T-helper 17 cell (primary cell): ENCODE results near the gene ADNP2. TPM values are rescaled to one million over a fixed set of nuclear protein-coding genes. Genes with fewer than 3 reads are reported as not detected.
A peak's percentile ranks its signal among the peaks of the same experiment; 100 is the strongest.

Experiments used
- ATAC-seq: fragments of 150-1000 bp; cut with Tn5 transposase; 2 replicates; pipeline ENCODE4 v1.10.0; 2021; ENCODE audit warnings: mild to moderate bottlenecking, moderate library complexity
- DNase-seq, 3 donors: peaks; one replicate each; pipeline versions ENCODE4 v3.0.0 to v3.0.0-alpha.2; 2020 to 2021
- H3K9me3 ChIP-seq: one replicate; pipeline ENCODE4 v1.7.0; 2013; ENCODE audit warnings: low read length, mild to moderate bottlenecking; ENCODE audit not compliant: control insufficient read depth, poor library complexity, severe bottlenecking
- H3K27ac Mint-ChIP-seq: one replicate; pipeline ENCODE4 v1.8.0; 2022; ENCODE audit warnings: mild to moderate bottlenecking, moderate library complexity, mixed read lengths
- H3K27me3 Mint-ChIP-seq: one replicate; pipeline ENCODE4 v1.8.0; 2022; ENCODE audit warnings: mixed read lengths
- H3K36me3 Mint-ChIP-seq: one replicate; pipeline ENCODE4 v1.8.0; 2022; ENCODE audit warnings: low read depth, mixed read lengths
- H3K4me1 Mint-ChIP-seq: one replicate; pipeline ENCODE4 v1.8.0; 2022; ENCODE audit warnings: mild to moderate bottlenecking, mixed read lengths
- H3K4me3 Mint-ChIP-seq: one replicate; pipeline ENCODE4 v1.8.0; 2022; ENCODE audit warnings: mild to moderate bottlenecking, moderate library complexity, mixed read lengths
- total RNA-seq, 4 donors: library from RNA in 2 of 4; stranded (reverse) in 2 of 4; gene quantifications; one replicate each; pipeline ENCODE4 v1.2.3 and lab custom pipeline; 2022 to 2026

ADNP2 gene
- total RNA-seq, 2 donors from 2014 or later, result 41.5 to 50.0 TPM

GRCh38 chr18:80086281-80086680 lies 22.8 kb upstream of the ADNP2 start:
- H3K9me3 ChIP-seq, result peaks cover 4% of the 10 kb centered on the region
- Mint-ChIP-seq H3K4me3 (no peak overlapping the region), H3K27me3 (peaks cover 18% of the 10 kb centered on the region), H3K27ac (no peak overlapping the region), H3K36me3 (peaks cover 3% of the 10 kb centered on the region), H3K4me1 (no peaks in the 10 kb centered on the region)
- ATAC-seq (no peak), DNase-seq (no peak)

- H3K4me3 Mint-ChIP-seq, result no peak overlapping the region
- peaks cover 4% of the 10 kb centered on the region for H3K9me3 ChIP-seq
- H3K4me1 Mint-ChIP-seq, result no peaks in the 10 kb centered on the region
Observed at GRCh38 chr18:80088036-80088435, 21.0 kb upstream of the ADNP2 start.

GRCh38 chr18:80088823-80089222 lies 20.2 kb upstream of the ADNP2 start:
- DNase-seq, result no peak
- H3K27me3 Mint-ChIP-seq, result peaks cover 7% of the 10 kb centered on the region
- no peak overlapping the region for H3K27ac Mint-ChIP-seq
- no peaks in the 10 kb centered on the region for H3K4me1 Mint-ChIP-seq
- peaks cover 2% of the 10 kb centered on the region for H3K36me3 Mint-ChIP-seq
- no peak for ATAC-seq
- H3K9me3 ChIP-seq, result peaks cover 4% of the 10 kb centered on the region
- no peak overlapping the region for H3K4me3 Mint-ChIP-seq

More at GRCh38 chr18:80088036-80088435, 21.0 kb upstream of the ADNP2 start:
- Mint-ChIP-seq H3K27me3 (peaks cover 7% of the 10 kb centered on the region), H3K36me3 (peaks cover 2% of the 10 kb centered on the region), H3K27ac (peak overlapping the region; percentile 8)
- DNase-seq (no peak), ATAC-seq (no peak)

- no peak for DNase-seq
- Mint-ChIP-seq H3K4me3 (no peak overlapping the region), H3K4me1 (no peaks in the 10 kb centered on the region), H3K36me3 (no peaks in the 10 kb centered on the region), H3K27me3 (peaks cover 7% of the 10 kb centered on the region), H3K27ac (no peak overlapping the region)
- ATAC-seq, result no peak
- H3K9me3 ChIP-seq, result no peaks in the 10 kb centered on the region
Observed at GRCh38 chr18:80095414-80095813, 13.6 kb upstream of the ADNP2 start.

GRCh38 chr18:80096032-80096565 lies 13.0 kb upstream of the ADNP2 start:
- DNase-seq, result no peak

GRCh38 chr18:80097201-80097600 lies 11.9 kb upstream of the ADNP2 start:
- no peaks in the 10 kb centered on the region for H3K9me3 ChIP-seq
- DNase-seq, result no peak
- Mint-ChIP-seq H3K27ac (no peak overlapping the region), H3K36me3 (no peaks in the 10 kb centered on the region), H3K4me3 (no peak overlapping the region), H3K4me1 (no peaks in the 10 kb centered on the region), H3K27me3 (no peaks in the 10 kb centered on the region)
- no peak for ATAC-seq

More at GRCh38 chr18:80096032-80096565, 13.0 kb upstream of the ADNP2 start:
- no peak overlapping the region for H3K4me3 Mint-ChIP-seq
- no peaks in the 10 kb centered on the region for H3K36me3 Mint-ChIP-seq
- H3K27ac Mint-ChIP-seq, result no peak overlapping the region
- ATAC-seq, result no peak
- H3K9me3 ChIP-seq, result no peaks in the 10 kb centered on the region
- H3K27me3 Mint-ChIP-seq, result peaks cover 7% of the 10 kb centered on the region
- no peaks in the 10 kb centered on the region for H3K4me1 Mint-ChIP-seq

GRCh38 chr18:80103231-80103630 lies 5.8 kb upstream of the ADNP2 start:
- Mint-ChIP-seq H3K4me1 (peaks cover 17% of the 10 kb centered on the region), H3K36me3 (peaks cover 2% of the 10 kb centered on the region), H3K27ac (no peak overlapping the region), H3K4me3 (no peak overlapping the region), H3K27me3 (no peaks in the 10 kb centered on the region)
- DNase-seq (no peak), ATAC-seq (no peak)
- no peaks in the 10 kb centered on the region for H3K9me3 ChIP-seq

GRCh38 chr18:80104364-80104779 lies 4.7 kb upstream of the ADNP2 start:
- H3K27me3 Mint-ChIP-seq, result no peaks in the 10 kb centered on the region
- peaks cover 19% of the 10 kb centered on the region for H3K4me1 Mint-ChIP-seq
- H3K4me3 Mint-ChIP-seq, result no peak overlapping the region
- no peaks in the 10 kb centered on the region for H3K9me3 ChIP-seq
- H3K27ac Mint-ChIP-seq, result no peak overlapping the region
- ATAC-seq (no peak), DNase-seq (no peak)
- H3K36me3 Mint-ChIP-seq, result peaks cover 2% of the 10 kb centered on the region

GRCh38 chr18:80105369-80106167 lies 3.5 kb upstream of the ADNP2 start:
- no peaks in the 10 kb centered on the region for H3K9me3 ChIP-seq
- Mint-ChIP-seq H3K27me3 (no peaks in the 10 kb centered on the region), H3K4me1 (peaks cover 26% of the 10 kb centered on the region), H3K36me3 (peaks cover 2% of the 10 kb centered on the region), H3K27ac (peak overlapping the region; percentile 56), H3K4me3 (no peak overlapping the region)
- DNase-seq (no peak), ATAC-seq (no peak)

- DNase-seq (no peak), ATAC-seq (no peak)
- H3K27ac Mint-ChIP-seq, result peak overlapping the region; percentile 56
- H3K9me3 ChIP-seq, result no peaks in the 10 kb centered on the region
- peak overlapping the region; percentile 13 for H3K4me3 Mint-ChIP-seq
- H3K27me3 Mint-ChIP-seq, result no peaks in the 10 kb centered on the region
- peaks cover 2% of the 10 kb centered on the region for H3K36me3 Mint-ChIP-seq
- peaks cover 31% of the 10 kb centered on the region for H3K4me1 Mint-ChIP-seq
Observed at GRCh38 chr18:80106482-80107051, 2.5 kb upstream of the ADNP2 start.

- H3K27me3 Mint-ChIP-seq, result no peaks in the 10 kb centered on the region
- H3K27ac Mint-ChIP-seq, result peak overlapping the region; percentile 56
- H3K36me3 Mint-ChIP-seq, result peaks cover under 1% of the 10 kb centered on the region
- H3K4me1 Mint-ChIP-seq, result peaks cover 31% of the 10 kb centered on the region
- no peak overlapping the region for H3K4me3 Mint-ChIP-seq
- DNase-seq (no peak), ATAC-seq (no peak)
- H3K9me3 ChIP-seq, result no peaks in the 10 kb centered on the region
Observed at GRCh38 chr18:80107426-80107825, 1.6 kb upstream of the ADNP2 start.

- DNase-seq, result peak in 2 of 3 donors; percentile 16 to 18
- peak overlapping the region; percentile 94 for H3K27ac Mint-ChIP-seq
- H3K9me3 ChIP-seq, result no peaks in the 10 kb centered on the region
- H3K36me3 Mint-ChIP-seq, result no peaks in the 10 kb centered on the region
- ATAC-seq, result no peak
- peak overlapping the region; percentile 92 for H3K4me3 Mint-ChIP-seq
- H3K27me3 Mint-ChIP-seq, result no peaks in the 10 kb centered on the region
- H3K4me1 Mint-ChIP-seq, result peaks cover 33% of the 10 kb centered on the region
Observed at GRCh38 chr18:80108121-80108536, 933 bp upstream of the ADNP2 start.

- H3K36me3 Mint-ChIP-seq, result no peaks in the 10 kb centered on the region
- H3K4me3 Mint-ChIP-seq, result peak overlapping the region; percentile 87
- no peaks in the 10 kb centered on the region for H3K9me3 ChIP-seq
- no peak for ATAC-seq
- DNase-seq, result no peak
- peaks cover 44% of the 10 kb centered on the region for H3K4me1 Mint-ChIP-seq
- H3K27ac Mint-ChIP-seq, result peak overlapping the region; percentile 94
- no peaks in the 10 kb centered on the region for H3K27me3 Mint-ChIP-seq
Observed at GRCh38 chr18:80109676-80110078, 615 bp downstream of the ADNP2 start.
